MM.1S (cell line): Measurements from ENCODE around the gene ZNF106.

Source experiments
- EZH2 ChIP-seq: fragments of 300-600 bp; sonication (generic); optimal IDR thresholded peaks from 2 replicates; pipeline ENCODE3; 2017; ENCODE audit warnings: low read depth, mild to moderate bottlenecking, antibody characterized with exemption, low read length, mixed read lengths
- EZH2phosphoT487 ChIP-seq: fragments of 300-600 bp; sonication (generic); IDR thresholded peaks from 2 replicates; pipeline ENCODE4 v1.6.1; 2018; ENCODE audit warnings: antibody characterized with exemption, low read length
- TF ChIP-seq, protein P1 (sequence below): fragments of 300-600 bp; sonication (generic); IDR thresholded peaks from 2 replicates; pipeline ENCODE4 v1.5.1; 2016; ENCODE audit warnings: antibody characterized with exemption, low read length, mixed read lengths

DNA sequence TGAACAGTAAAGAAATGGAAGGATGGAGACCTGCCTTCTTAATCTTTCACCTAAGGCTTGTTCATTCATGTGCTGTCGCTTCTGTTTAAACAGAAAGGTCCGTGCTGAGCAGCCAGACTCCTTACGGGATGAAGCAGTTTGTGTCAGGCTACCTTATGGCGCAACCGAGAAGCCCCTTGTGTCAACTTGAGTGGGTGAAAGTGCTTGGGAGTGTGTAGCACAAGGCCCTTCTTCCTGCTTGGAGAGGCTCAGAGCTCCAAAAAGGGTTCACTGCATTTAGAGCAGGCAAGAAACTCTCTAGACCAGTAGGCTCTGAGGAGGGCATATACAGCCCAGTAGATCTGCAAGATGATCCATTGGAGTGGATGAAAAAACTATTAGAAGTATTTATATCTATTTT is 115.7 kb downstream of the ZNF106 start:
- TF ChIP-seq, protein P1, sequence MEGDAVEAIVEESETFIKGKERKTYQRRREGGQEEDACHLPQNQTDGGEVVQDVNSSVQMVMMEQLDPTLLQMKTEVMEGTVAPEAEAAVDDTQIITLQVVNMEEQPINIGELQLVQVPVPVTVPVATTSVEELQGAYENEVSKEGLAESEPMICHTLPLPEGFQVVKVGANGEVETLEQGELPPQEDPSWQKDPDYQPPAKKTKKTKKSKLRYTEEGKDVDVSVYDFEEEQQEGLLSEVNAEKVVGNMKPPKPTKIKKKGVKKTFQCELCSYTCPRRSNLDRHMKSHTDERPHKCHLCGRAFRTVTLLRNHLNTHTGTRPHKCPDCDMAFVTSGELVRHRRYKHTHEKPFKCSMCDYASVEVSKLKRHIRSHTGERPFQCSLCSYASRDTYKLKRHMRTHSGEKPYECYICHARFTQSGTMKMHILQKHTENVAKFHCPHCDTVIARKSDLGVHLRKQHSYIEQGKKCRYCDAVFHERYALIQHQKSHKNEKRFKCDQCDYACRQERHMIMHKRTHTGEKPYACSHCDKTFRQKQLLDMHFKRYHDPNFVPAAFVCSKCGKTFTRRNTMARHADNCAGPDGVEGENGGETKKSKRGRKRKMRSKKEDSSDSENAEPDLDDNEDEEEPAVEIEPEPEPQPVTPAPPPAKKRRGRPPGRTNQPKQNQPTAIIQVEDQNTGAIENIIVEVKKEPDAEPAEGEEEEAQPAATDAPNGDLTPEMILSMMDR, result no peak
- no peak for TF ChIP-seq EZH2
- no peak for TF ChIP-seq EZH2phosphoT487
